Heart right ventricle (tissue), 16 donors: ENCODE data around the gene NKAPL. TPM values are rescaled to one million over a fixed set of nuclear protein-coding genes. Genes with fewer than 3 reads are reported as not detected.

Source experiments
- ATAC-seq, 8 donors: fragments of 200-7000 bp; cut with Tn5 transposase; one replicate each; pipeline ENCODE4 v1.9.1; 2020; ENCODE audit warnings: mild to moderate bottlenecking in 8 of 8, moderate library complexity in 8 of 8, moderate number of reproducible peaks in 1 of 8
- DNase-seq, 2 donors: peaks; one replicate each; pipeline ENCODE4 v3.0.0-alpha.2; 2020
- H3K27ac ChIP-seq, 10 donors: fragments of 200-600 bp; sonication (generic) in 2 of 10; one replicate each; pipeline versions ENCODE4 v1.5.0 to v1.8.0; 2020 to 2022; ENCODE audit warnings: mild to moderate bottlenecking in 3 of 10
- H3K27me3 ChIP-seq, 7 donors: fragments of 200-600 bp; one replicate each; pipeline ENCODE4 v1.8.0; 2021 to 2022; ENCODE audit warnings: mild to moderate bottlenecking in 2 of 7
- H3K36me3 ChIP-seq, 9 donors: fragments of 200-600 bp; sonication (generic) in 1 of 9; one replicate each; pipeline versions ENCODE4 v1.5.0 to v1.8.0; 2020 to 2022; ENCODE audit warnings: mild to moderate bottlenecking in 2 of 9
- H3K4me1 ChIP-seq, 9 donors: fragments of 200-600 bp; sonication (generic) in 1 of 9; one replicate each; pipeline versions ENCODE4 v1.5.0 to v1.8.0; 2020 to 2022; ENCODE audit warnings: mild to moderate bottlenecking in 4 of 9
- H3K4me3 ChIP-seq, 10 donors: fragments of 200-600 bp; sonication (generic) in 2 of 10; one replicate each; pipeline versions ENCODE4 v1.5.0 to v1.8.0; 2020 to 2022; ENCODE audit warnings: mild to moderate bottlenecking in 7 of 10, moderate library complexity in 2 of 10
- H3K9me3 ChIP-seq, 11 donors: fragments of 200-600 bp in 10 of 11; sonication (generic) in 2 of 11; one replicate each; pipeline versions ENCODE4 v1.5.0 to v1.8.0; 2013 to 2022; ENCODE audit warnings: mild to moderate bottlenecking in 2 of 11, control low read depth in 1 of 11, moderate library complexity in 1 of 11
- WGBS, 2 donors: extraction: QIAGEN DNeasy Blood & Tissue Kit; methylation state at CpG; one replicate each; pipeline ENCODE4 v1.1.7; 2013; ENCODE audit warnings: inconsistent platforms in 1 of 2; 5-methylcytosine and 5-hydroxymethylcytosine counted together
- intact Hi-C, 10 donors: fragments of 100-400 bp; cut with DNase I; formaldehyde crosslinking; loops; one replicate each; pipeline versions ENCODE4 v1.11.1 to v1.14.2; 2022
- polyA plus RNA-seq, 2 donors: library from polyadenylated mRNA; stranded (reverse); fragments of 200-250 nt; gene quantifications; one replicate each; pipeline ENCODE4 v1.2.3, GENCODE V29; 2013
- total RNA-seq, 10 donors: library from RNA; stranded (reverse); fragmentation: NEBNext Ultra II Directional in 3 of 10; extraction: Animal tissue kit (Norgen Biotek cat#: 25700) in 3 of 10; gene quantifications; one replicate each; pipeline versions ENCODE4 v1.2.1 to v1.2.4, GENCODE V29; 2021 to 2023
- TF ChIP-seq, protein P1 (sequence below), 9 donors: fragments of 200-600 bp; sonication (generic) in 2 of 9; IDR thresholded peaks; one replicate each; pipeline versions ENCODE4 v1.5.0 to v1.8.0; 2021 to 2022; ENCODE audit warnings: antibody characterized with exemption in 9 of 9, mild to moderate bottlenecking in 5 of 9, moderate library complexity in 1 of 9
- donor health status: Arrhythmogenic right ventricular cardiomyopathy.
- donor health status: ischemic (EF 13 %, LVEDD 7.1; RV severe dilation, severe dysfunction).
- donor health status: healthy with polysubstance abuse.
- donor health status: DM: no; HTN: yes; CAD: no.
- donor health status: DM: no; HTN: no; CAD: no.
- donor health status: ischemic (EF 25% LVEDD 6.9; RV normal size, moderate dysfunction).
- donor health status: ischemic (EF 25% LVEDD 5.7; RV mildly dilated, moderate dysfunction).
- donor health status: healthy.
- donor health status: DM: yes; HTN: yes; CAD: no.
- donor health status: Ischemic cardiomyopathy.
- donor health status: ischemic (EF 35%, LVEDD 5.7; RV mildly dilated, moderate dysfunction).
- donor health status: nonischemic (EF 11% LVEDD 7.7; RV severe dilation, severe dysfunction).
- donor health status: DM: yes; HTN: yes; CAD: no.
- donor health status: PGD.
- donor health status: ischemic (EF 29% LVEDD 5.4; RV normal size, mild dysfunction).
- donor health status: nonischemic (EF 23%, LVEDD 6.1; RV moderate dilation, normal function).

The NKAPL gene
- total and polyA plus RNA-seq, 12 donors, result 2.7 to 9.7 (median 6.7) TPM

DNA sequence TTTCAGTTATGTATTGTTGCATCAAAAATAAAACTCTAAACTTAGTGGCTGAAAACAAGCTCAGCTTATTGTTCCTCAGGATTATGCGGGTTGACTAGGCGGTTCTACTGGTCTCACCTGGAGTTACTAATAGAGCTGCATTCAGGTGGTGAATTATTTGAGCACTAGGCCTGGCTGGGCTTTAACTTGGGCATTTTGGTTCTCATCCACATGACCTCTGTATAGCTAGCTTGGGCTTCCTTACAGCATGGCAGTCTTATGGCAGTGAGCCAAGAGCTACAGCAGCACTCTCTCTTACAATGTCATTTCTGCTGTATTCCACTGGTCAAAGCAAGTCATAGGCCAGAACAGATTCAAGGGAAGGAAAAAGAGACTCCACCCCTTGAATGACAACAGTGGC lies 23.8 kb downstream of the NKAPL start:
- Histone ChIP-seq H3K4me3 (no peak overlapping the region), H3K9me3 (peaks cover 0 to 10% (median 0%) of the 10 kb centered on the region in 11 donors), H3K36me3 (peaks cover 0 to 55% (median 20%) of the 10 kb centered on the region in 9 donors), H3K4me1 (peaks cover 0 to 16% (median 11%) of the 10 kb centered on the region in 9 donors), H3K27ac (no peak overlapping the region), H3K27me3 (peaks cover 0 to 6% (median 0%) of the 10 kb centered on the region in 7 donors)
- intact Hi-C loops, result loop anchor here in 5 of 10 donors (5.0 to 10.0 kb wide), 4 partner anchors 49 to 62 kb away; partner anchors contain the start of genes ZSCAN31 (in 3 of the 5) and ZKSCAN3 (in 1 of the 5)
- 96 to 99% methylated on average over 2 of the region's 2 CpGs for WGBS, 2 donors
- TF ChIP-seq, protein P1, sequence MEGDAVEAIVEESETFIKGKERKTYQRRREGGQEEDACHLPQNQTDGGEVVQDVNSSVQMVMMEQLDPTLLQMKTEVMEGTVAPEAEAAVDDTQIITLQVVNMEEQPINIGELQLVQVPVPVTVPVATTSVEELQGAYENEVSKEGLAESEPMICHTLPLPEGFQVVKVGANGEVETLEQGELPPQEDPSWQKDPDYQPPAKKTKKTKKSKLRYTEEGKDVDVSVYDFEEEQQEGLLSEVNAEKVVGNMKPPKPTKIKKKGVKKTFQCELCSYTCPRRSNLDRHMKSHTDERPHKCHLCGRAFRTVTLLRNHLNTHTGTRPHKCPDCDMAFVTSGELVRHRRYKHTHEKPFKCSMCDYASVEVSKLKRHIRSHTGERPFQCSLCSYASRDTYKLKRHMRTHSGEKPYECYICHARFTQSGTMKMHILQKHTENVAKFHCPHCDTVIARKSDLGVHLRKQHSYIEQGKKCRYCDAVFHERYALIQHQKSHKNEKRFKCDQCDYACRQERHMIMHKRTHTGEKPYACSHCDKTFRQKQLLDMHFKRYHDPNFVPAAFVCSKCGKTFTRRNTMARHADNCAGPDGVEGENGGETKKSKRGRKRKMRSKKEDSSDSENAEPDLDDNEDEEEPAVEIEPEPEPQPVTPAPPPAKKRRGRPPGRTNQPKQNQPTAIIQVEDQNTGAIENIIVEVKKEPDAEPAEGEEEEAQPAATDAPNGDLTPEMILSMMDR (IDR thresholded peaks at IDR 0.05), result no peak
- ATAC-seq (no peak), DNase-seq (no peak)

DNA sequence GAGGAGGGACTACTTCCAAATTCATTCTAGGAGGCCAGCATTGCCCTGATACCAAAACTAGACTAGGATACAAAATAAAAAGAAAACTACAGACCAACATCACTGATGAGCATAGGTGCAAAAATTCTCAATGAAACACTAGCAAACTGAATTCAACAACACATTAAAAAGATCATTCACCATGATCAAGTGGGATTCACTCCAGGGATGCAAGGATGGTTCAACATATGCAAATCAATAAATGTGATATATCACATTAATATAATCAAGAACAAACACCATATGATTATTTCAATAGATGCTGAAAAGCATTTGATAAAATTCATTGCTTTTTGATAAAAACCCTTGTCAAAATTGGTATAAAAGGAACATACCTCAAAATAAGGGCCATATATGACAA lies 32.5 kb downstream of the NKAPL start:
- Histone ChIP-seq H3K9me3 (no peaks in the 10 kb centered on the region), H3K4me1 (no peaks in the 10 kb centered on the region), H3K27ac (no peak overlapping the region), H3K36me3 (peaks cover 0 to 57% (median 7%) of the 10 kb centered on the region in 9 donors), H3K4me3 (no peak overlapping the region), H3K27me3 (no peaks in the 10 kb centered on the region)
- no peak for DNase-seq
- intact Hi-C loops, result no loop called here
- TF ChIP-seq, protein P1 (IDR thresholded peaks at IDR 0.05), result no peak
- ATAC-seq, result no peak

DNA sequence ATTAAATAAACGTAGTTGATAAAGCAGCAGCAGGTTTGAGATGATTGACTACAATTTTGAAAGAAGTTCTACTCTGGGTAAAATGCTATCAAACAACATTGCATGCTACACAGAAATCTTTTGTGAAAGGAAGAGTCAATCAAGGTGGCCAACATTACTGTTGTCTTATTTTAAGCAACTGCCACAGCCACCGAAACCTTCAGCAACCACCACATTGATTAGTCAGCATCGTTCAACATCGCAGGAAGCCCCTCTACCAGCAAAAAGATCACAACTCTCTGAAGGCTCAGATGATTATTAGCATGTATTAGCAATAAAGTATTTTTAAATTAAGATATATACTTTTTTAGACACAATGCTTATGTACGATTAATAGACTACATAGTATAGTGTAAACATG lies 36.2 kb downstream of the NKAPL start:
- Histone ChIP-seq H3K4me3 (no peak overlapping the region), H3K27me3 (no peaks in the 10 kb centered on the region), H3K36me3 (peaks cover 0 to 44% (median 7%) of the 10 kb centered on the region in 9 donors), H3K9me3 (no peaks in the 10 kb centered on the region), H3K4me1 (no peaks in the 10 kb centered on the region), H3K27ac (no peak overlapping the region)
- 96% methylated on average over 5 of the region's 5 CpGs for WGBS, 2 donors
- TF ChIP-seq, protein P1 (IDR thresholded peaks at IDR 0.05), result no peak
- intact Hi-C loops, result no loop called here
- DNase-seq (no peak), ATAC-seq (no peak)

GRCh38 chr6:28296520-28297060 lies 37.5 kb downstream of the NKAPL start:
- intact Hi-C loops, result no loop called here
- DNase-seq (no peak), ATAC-seq (no peak)
- 83 to 92% methylated on average over 7 of the region's 7 CpGs for WGBS, 2 donors
- TF ChIP-seq, protein P1 (IDR thresholded peaks at IDR 0.05), result no peak
- H3K27me3 ChIP-seq, result no peaks in the 10 kb centered on the region
- H3K9me3 ChIP-seq, result no peaks in the 10 kb centered on the region
- H3K4me3 ChIP-seq, result no peak overlapping the region
- H3K36me3 ChIP-seq, result peaks cover 0 to 55% (median 10%) of the 10 kb centered on the region in 9 donors
- no peaks in the 10 kb centered on the region for H3K4me1 ChIP-seq
- no peak overlapping the region for H3K27ac ChIP-seq
